Measurements from ENCODE around the gene CALHM6. TPM values are rescaled to one million over a fixed set of nuclear protein-coding genes. Genes with fewer than 3 reads are reported as not detected.

The CALHM6 gene
- total and polyA plus RNA-seq, 11 donors = 0.37 to 52.4 (median 1.0) TPM; not detected in 1

- ATAC-seq = peak; percentile 31 to 68 (median 55)
- peaks cover 0 to 32% (median 11%) of the 10 kb centered on the region in 12 donors for H3K4me1 ChIP-seq
- DNase-seq = no peak
- H3K4me3 ChIP-seq = peak overlapping the region; percentile 15 to 65 (median 50)
- H3K27me3 ChIP-seq = no peaks in the 10 kb centered on the region
- TF ChIP-seq POLR2A (IDR thresholded peaks at IDR 0.05) (no peak), CTCF (IDR thresholded peaks at IDR 0.05) (no peak)
- H3K27ac ChIP-seq = peak overlapping the region; percentile 46 to 92 (median 84)
- peaks cover 0 to 18% (median 9%) of the 10 kb centered on the region in 9 donors for H3K36me3 ChIP-seq
- 31 to 52% (median 39%) methylated on average over 4 of the region's 4 CpGs for WGBS, 4 donors
- intact Hi-C loops (cut with DNase I) = loop anchor here in 2 of 10 donors (2.0 to 5.0 kb wide), 2 partner anchors 17 to 235 kb away; partner anchors contain the start of gene TSPYL1 (in 1 of the 2)
- H3K9me3 ChIP-seq = peaks cover 0 to 11% (median 0%) of the 10 kb centered on the region in 12 donors
Observed at GRCh38 chr6:116512111-116512559, 51.0 kb downstream of the CALHM6 start.

GRCh38 chr6:116512734-116513133 lies 51.6 kb downstream of the CALHM6 start:
- Histone ChIP-seq H3K27ac (peak overlapping the region; percentile 46 to 92 (median 84)), H3K9me3 (peaks cover 0 to 11% (median 0%) of the 10 kb centered on the region in 12 donors), H3K36me3 (peaks cover 0 to 24% (median 13%) of the 10 kb centered on the region in 9 donors), H3K4me3 (peak overlapping the region; percentile 15 to 65 (median 50)), H3K27me3 (no peaks in the 10 kb centered on the region), H3K4me1 (peaks cover 0 to 32% (median 11%) of the 10 kb centered on the region in 12 donors)
- intact Hi-C loops (cut with DNase I) = loop anchor here in 2 of 10 donors (2.0 to 5.0 kb wide), 2 partner anchors 16 to 235 kb away; partner anchors contain the start of gene TSPYL1 (in 1 of the 2)
- TF ChIP-seq POLR2A (IDR thresholded peaks at IDR 0.05) (no peak), CTCF (IDR thresholded peaks at IDR 0.05) (no peak)
- ATAC-seq (peak in 3 of 4 donors; percentile 11 to 63 (median 21)), DNase-seq (no peak)

Other genes starting within 250 kb of the CALHM6 start
- gene TSPYL4, start 207.3 kb upstream of the CALHM6 start, total RNA-seq = 10 to 100 TPM; 26.0 to 34.1 (median 30.5) TPM
- 10 to 100 TPM in 1 of 2 donors, 1 to 10 TPM in 1; 8.0 to 52.8 TPM for gene TSPYL4, start 207.3 kb upstream of the CALHM6 start, polyA plus RNA-seq
- 100 to 1,000 TPM in 5 of 9 donors, 10 to 100 TPM in 4; 81.5 to 150 (median 103) TPM for gene TSPYL1, start 181.4 kb upstream of the CALHM6 start, total RNA-seq
- gene TSPYL1, start 181.4 kb upstream of the CALHM6 start, polyA plus RNA-seq = 10 to 100 TPM; 24.8 to 68.5 TPM
- gene DSE, start 90.4 kb upstream of the CALHM6 start, total RNA-seq = 10 to 100 TPM in 8 of 9 donors, 1 to 10 TPM in 1; 9.7 to 37.3 (median 11.1) TPM
- 1 to 10 TPM; 3.2 to 6.3 TPM for gene DSE, start 90.4 kb upstream of the CALHM6 start, polyA plus RNA-seq
- gene CALHM5, start 50.3 kb downstream of the CALHM6 start, total RNA-seq = 1 to 10 TPM; 1.4 to 3.0 (median 1.8) TPM
- 1 to 10 TPM in 1 of 2 donors, under 1 TPM in 1; 0.76 to 1.3 TPM for gene CALHM5, start 50.3 kb downstream of the CALHM6 start, polyA plus RNA-seq
- gene TRAPPC3L, start 84.3 kb downstream of the CALHM6 start, total RNA-seq = under 1 TPM in 4 of 9 donors, not detected in 5; 0.11 to 0.29 (median 0.19) TPM
- gene TRAPPC3L, start 84.3 kb downstream of the CALHM6 start, polyA plus RNA-seq = not detected
- gene CALHM4, start 92.4 kb downstream of the CALHM6 start, total RNA-seq = under 1 TPM in 1 of 9 donors, not detected in 8; 0.67 TPM
- under 1 TPM in 1 of 2 donors, not detected in 1; 0.10 TPM for gene CALHM4, start 92.4 kb downstream of the CALHM6 start, polyA plus RNA-seq
- 10 to 100 TPM; 35.9 to 70.5 (median 48.8) TPM for gene RWDD1, start 110.1 kb downstream of the CALHM6 start, total RNA-seq
- 100 to 1,000 TPM in 1 of 2 donors, 10 to 100 TPM in 1; 69.1 to 124 TPM for gene RWDD1, start 110.1 kb downstream of the CALHM6 start, polyA plus RNA-seq
- under 1 TPM in 7 of 9 donors, not detected in 2; 0.12 to 0.42 (median 0.20) TPM for gene RSPH4A, start 155.1 kb downstream of the CALHM6 start, total RNA-seq
- under 1 TPM; 0.12 to 0.23 TPM for gene RSPH4A, start 155.1 kb downstream of the CALHM6 start, polyA plus RNA-seq
- 1 to 10 TPM; 2.6 to 5.3 (median 3.7) TPM for gene ZUP1, start 207.4 kb downstream of the CALHM6 start, total RNA-seq
- 1 to 10 TPM; 3.7 to 4.5 TPM for gene ZUP1, start 207.4 kb downstream of the CALHM6 start, polyA plus RNA-seq
- 10 to 100 TPM in 3 of 9 donors, 1 to 10 TPM in 6; 3.1 to 12.5 (median 9.1) TPM for gene KPNA5, start 219.8 kb downstream of the CALHM6 start, total RNA-seq
- gene KPNA5, start 219.8 kb downstream of the CALHM6 start, polyA plus RNA-seq = 1 to 10 TPM; 1.6 to 2.6 TPM

Measured in heart left ventricle (tissue), 16 donors.